ENCODE data around the gene SLC28A1.
"Not testable (repeated sequence)": the region's sequence is repeated elsewhere in the genome, so short reads cannot be mapped to it uniquely, and the experiment has no call there.

The SLC28A1 gene

GRCh38 chr15:84914351-84914750, 29.9 kb downstream of the SLC28A1 start:
- no peak for DNase-seq

- DNase-seq, result no peak
These were observed 30.6 kb downstream of the SLC28A1 start for GRCh38 chr15:84914909-84915605.

GRCh38 chr15:84915606-84915958, 31.1 kb downstream of the SLC28A1 start:
- no peak for DNase-seq

GRCh38 chr15:84917452-84917851, 33.0 kb downstream of the SLC28A1 start:
- no peak for DNase-seq

- no peak for DNase-seq
These were observed 34.7 kb downstream of the SLC28A1 start for GRCh38 chr15:84919106-84919667.

GRCh38 chr15:84921121-84921520, 36.7 kb downstream of the SLC28A1 start:
- DNase-seq, result no peak

- DNase-seq, result no peak
These were observed 38.1 kb downstream of the SLC28A1 start for GRCh38 chr15:84922530-84922929.

- DNase-seq, result no peak
These were observed 39.7 kb downstream of the SLC28A1 start for GRCh38 chr15:84924077-84924731.

- DNase-seq, result not testable (repeated sequence)
These were observed 40.5 kb downstream of the SLC28A1 start for GRCh38 chr15:84924821-84925569.

GRCh38 chr15:84925906-84926305, 41.4 kb downstream of the SLC28A1 start:
- DNase-seq, result no peak

- DNase-seq, result no peak
These were observed 42.2 kb downstream of the SLC28A1 start for GRCh38 chr15:84926491-84927230.

GRCh38 chr15:84928843-84929168, 44.3 kb downstream of the SLC28A1 start:
- DNase-seq, result no peak

GRCh38 chr15:84929795-84930603, 45.5 kb downstream of the SLC28A1 start:
- DNase-seq, result no peak

GRCh38 chr15:84934942-84935729, 50.7 kb downstream of the SLC28A1 start:
- no peak for DNase-seq

GRCh38 chr15:84937144-84937543, 52.7 kb downstream of the SLC28A1 start:
- no peak for DNase-seq

GRCh38 chr15:84938726-84939125, 54.3 kb downstream of the SLC28A1 start:
- DNase-seq, result no peak

- no peak for DNase-seq
These were observed 55.9 kb downstream of the SLC28A1 start for GRCh38 chr15:84940399-84940798.

GRCh38 chr15:84942456-84942855, 58.0 kb downstream of the SLC28A1 start:
- DNase-seq, result no peak

GRCh38 chr15:84944311-84944710, 59.8 kb downstream of the SLC28A1 start:
- no peak for DNase-seq

GRCh38 chr15:84944861-84945260, 60.4 kb downstream of the SLC28A1 start:
- no peak for DNase-seq

GRCh38 chr15:84946772-84947489, 62.5 kb downstream of the SLC28A1 start:
- no peak for DNase-seq
